GM19043 (cell line): Measurements from ENCODE around the gene TC2N.
"Not testable (repeated sequence)": the region's sequence is repeated elsewhere in the genome, so short reads cannot be mapped to it uniquely, and the experiment has no call there.

ENCODE experiments used
- ATAC-seq: cut with Tn5 transposase; IDR thresholded peaks from one replicate; pipeline ENCODE4 v1.9.1; 2021; ENCODE audit warnings: low read depth; ENCODE audit not compliant: unreplicated experiment

Gene TC2N

GRCh38 chr14:91889477-91890211, 22.3 kb upstream of the TC2N start:
- ATAC-seq, result no peak

- no peak for ATAC-seq
Measured at GRCh38 chr14:91888641-91889476, 21.5 kb upstream of the TC2N start.

DNA sequence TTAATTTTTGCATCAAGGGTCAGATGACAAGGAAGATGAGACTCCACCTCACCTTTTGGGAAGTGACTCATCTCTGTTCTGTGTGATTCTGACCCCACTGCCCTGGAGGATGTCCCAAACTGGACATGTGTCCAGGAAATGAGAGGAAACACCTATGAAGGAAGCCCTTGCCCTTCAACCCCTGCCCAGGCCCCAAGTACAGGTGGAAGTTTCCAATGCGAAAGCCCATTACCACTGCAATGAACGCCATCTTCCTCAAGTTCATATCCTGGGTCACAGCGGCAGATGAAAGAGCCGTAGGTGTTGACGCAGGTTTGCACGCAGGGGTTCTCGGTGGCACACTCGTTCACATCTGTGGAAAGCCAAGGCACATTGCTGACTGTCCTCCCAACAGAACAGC, 19.6 kb upstream of the TC2N start:
- no peak for ATAC-seq

DNA sequence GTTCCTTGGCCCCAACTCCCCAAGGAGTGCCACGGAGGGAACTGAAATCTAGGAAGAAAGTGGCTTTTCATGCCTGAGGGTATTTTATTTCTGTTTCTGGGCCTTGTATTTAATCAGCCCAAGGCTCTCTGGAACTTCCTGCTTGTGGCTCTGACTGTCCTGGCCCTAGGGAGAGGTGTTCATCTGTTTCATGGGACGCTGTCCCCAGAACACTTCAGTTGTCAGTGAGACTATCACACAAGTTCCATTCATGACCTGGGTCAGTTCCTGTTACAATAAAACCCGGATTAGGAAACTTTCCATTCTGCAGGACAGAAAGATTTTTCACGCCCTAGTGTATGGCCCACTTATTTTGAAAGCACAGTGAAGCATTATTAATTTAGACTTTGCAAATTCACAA, 18.5 kb upstream of the TC2N start:
- no peak for ATAC-seq

- ATAC-seq, result no peak
Measured at GRCh38 chr14:91885113-91885712, 17.9 kb upstream of the TC2N start.

DNA sequence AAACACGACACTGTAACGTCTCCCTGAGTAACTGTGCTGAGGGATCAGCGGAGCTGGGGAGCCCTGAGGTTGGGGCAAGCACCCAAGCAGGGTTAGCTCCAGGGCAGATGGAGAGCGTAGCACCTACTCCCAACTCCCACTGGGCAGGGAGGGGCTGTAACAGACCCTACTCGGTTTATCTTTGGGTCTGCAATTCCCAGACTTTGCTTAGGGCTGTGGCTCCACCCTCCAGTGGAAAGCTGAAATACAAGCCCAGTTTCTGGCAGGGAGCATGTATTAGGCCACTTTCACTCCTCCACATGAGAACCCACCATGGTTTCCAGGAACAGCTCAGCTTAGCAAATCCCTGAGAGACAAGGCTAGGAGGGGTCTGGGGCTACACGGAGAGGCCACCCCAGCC, 17.3 kb upstream of the TC2N start:
- no peak for ATAC-seq

- no peak for ATAC-seq
Measured at GRCh38 chr14:91883753-91884152, 16.4 kb upstream of the TC2N start.

DNA sequence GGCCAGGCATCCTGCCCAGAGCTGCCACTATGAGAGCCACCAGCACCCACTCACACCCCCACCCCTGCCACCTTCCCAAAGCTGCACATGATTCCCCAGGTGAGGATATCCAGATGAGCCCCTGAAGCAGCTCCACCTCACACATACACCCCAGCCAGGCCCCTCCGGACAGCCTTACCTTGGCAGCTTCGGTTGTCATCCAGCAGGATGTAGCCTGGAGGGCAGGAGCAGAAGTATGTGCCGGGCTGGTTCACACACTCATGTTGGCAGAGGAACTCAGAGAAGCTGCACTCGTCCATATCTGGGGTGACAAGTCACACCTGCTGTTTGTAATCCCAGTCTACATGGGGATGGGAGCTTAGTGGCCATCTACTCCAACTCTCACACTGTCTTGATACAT, 15.4 kb upstream of the TC2N start:
- no peak for ATAC-seq

- ATAC-seq, result no peak
Measured at GRCh38 chr14:91882369-91882768, 15.0 kb upstream of the TC2N start.

- no peak for ATAC-seq
Measured at GRCh38 chr14:91879196-91879595, 11.9 kb upstream of the TC2N start.

GRCh38 chr14:91878274-91878673, 10.9 kb upstream of the TC2N start:
- ATAC-seq, result no peak

GRCh38 chr14:91877376-91877915, 10.1 kb upstream of the TC2N start:
- no peak for ATAC-seq

- no peak for ATAC-seq
Measured at GRCh38 chr14:91876492-91876891, 9.2 kb upstream of the TC2N start.

- no peak for ATAC-seq
Measured at GRCh38 chr14:91875525-91876286, 8.4 kb upstream of the TC2N start.

DNA sequence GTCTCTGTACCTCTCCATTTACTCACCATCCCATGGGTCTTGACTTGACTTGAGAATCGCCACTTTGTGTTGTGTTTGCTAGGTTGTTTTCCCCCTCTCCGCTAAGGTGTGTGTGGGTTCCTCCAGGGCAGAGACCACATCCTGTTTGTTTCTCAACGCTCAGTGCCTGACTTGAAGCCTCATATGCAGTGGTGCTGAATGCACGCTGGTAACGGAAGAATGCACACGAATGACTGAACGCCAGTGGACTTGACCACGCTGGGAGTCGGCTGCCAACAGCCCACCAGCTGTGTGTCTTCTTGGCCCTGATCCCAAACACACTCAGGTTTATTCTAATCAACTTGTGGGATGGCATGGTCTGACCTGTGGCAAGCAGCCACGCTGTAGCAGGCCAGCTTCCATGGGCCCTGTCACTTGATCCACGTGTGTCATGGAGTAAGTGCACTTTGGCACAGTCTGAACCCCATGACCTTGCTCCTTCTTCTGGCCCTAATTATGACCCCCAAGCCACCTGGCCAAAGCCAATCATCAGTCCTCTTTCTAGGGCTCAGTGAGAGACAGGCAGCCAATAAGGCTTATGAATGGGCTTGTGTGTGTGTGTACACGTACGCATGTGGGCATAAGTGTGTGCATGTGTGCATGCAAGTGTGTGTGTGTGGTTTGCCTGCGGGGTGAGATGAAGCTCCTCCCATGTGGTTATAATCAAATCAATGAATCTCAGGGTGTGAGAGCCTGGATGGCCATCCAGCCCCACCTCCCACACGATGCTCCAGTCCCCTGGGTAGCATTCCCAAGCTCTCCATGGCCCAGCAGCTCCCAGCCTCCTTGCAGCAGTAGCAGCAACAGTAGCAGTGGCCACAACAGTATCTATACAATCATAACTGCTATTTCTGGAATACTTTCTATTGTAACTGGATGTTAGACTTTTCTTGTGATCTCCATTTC, 6.4 kb upstream of the TC2N start:
- peak; percentile 81 for ATAC-seq

- ATAC-seq, result no peak
Measured at GRCh38 chr14:91872517-91873470, 5.5 kb upstream of the TC2N start.

DNA sequence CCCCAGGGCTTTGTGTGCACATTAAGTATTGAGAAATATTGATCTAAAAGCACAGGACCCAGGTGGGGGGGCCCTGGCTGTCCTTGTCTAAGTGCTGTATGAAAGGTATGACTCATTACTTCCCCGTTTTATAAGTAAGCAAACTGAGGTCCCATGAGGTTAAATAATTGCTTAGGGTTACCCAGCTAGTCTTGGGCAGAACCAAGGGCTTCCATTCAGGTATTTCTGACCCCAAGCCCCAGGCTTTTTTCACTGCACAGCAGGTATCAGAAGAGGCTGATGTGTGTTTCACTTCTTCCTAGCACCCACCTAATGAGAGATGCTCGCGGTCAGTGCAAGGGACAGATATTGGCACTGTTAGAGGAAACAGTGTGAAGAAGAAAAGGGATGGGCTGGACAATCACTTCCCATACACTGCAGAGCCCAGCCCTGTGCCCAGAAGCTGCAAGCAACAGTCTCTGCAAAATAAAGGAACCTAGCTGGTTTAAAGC, 4.7 kb upstream of the TC2N start:
- ATAC-seq, result peak; percentile 46

DNA sequence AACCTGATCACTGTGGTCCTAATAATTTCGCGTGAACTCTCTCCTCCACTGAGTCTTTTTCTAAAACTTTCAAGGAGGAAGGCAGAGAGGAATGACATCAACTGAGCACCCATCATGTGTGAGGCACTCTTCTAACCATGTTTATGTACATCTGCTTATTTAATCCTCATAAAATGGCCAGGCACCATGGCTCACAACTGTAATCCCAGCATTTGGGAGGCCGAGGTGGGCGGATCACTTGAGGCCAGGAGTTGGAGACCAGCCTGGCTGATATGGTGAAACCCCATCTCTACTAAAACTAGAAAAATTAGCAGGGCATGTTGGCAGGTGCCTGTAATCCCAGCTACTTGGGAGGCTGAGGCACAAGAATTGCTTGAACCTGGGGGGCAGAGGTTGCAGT, 4.1 kb upstream of the TC2N start:
- ATAC-seq, result not testable (repeated sequence)
